Parathyroid adenoma (tissue), 2 donors: Measurements from ENCODE around the gene NARS2.

Source experiments
- H2AFZ ChIP-seq: fragments of 300-600 bp; sonication (generic); one replicate; pipeline ENCODE4 v1.7.0; 2017; ENCODE audit warnings: antibody characterized with exemption, mild to moderate bottlenecking
- H3K27ac ChIP-seq: fragments of 300-600 bp; sonication (generic); one replicate; pipeline ENCODE4 v1.7.0; 2017
- H3K27me3 ChIP-seq: fragments of 300-600 bp; sonication (generic); one replicate; pipeline ENCODE4 v1.7.0; 2017; ENCODE audit warnings: low read length; ENCODE audit not compliant: control insufficient read depth, insufficient read depth
- H3K36me3 ChIP-seq: fragments of 300-600 bp; sonication (generic); one replicate; pipeline ENCODE4 v1.7.0; 2017; ENCODE audit warnings: low read length; ENCODE audit not compliant: control insufficient read depth, insufficient read depth
- H3K4me1 ChIP-seq: fragments of 300-600 bp; sonication (generic); one replicate; pipeline ENCODE4 v1.7.0; 2017; ENCODE audit warnings: control low read depth
- H3K4me2 ChIP-seq: fragments of 300-600 bp; sonication (generic); one replicate; pipeline ENCODE4 v1.7.0; 2017; ENCODE audit warnings: low read length
- H3K4me3 ChIP-seq: fragments of 300-600 bp; sonication (generic); one replicate; pipeline ENCODE4 v1.7.0; 2017; ENCODE audit warnings: low read depth, low read length
- H3K79me2 ChIP-seq: fragments of 300-600 bp; sonication (generic); one replicate; pipeline ENCODE4 v1.7.0; 2017; ENCODE audit warnings: control low read depth
- H3K9ac ChIP-seq: fragments of 300-600 bp; sonication (generic); one replicate; pipeline ENCODE4 v1.7.0; 2017; ENCODE audit warnings: mild to moderate bottlenecking
- H3K9me3 ChIP-seq: fragments of 300-600 bp; sonication (generic); one replicate; pipeline ENCODE4 v1.7.0; 2017; ENCODE audit warnings: low read length; ENCODE audit not compliant: control insufficient read depth
- TF ChIP-seq, protein P1 (sequence below): fragments of 300-600 bp; sonication (generic); IDR thresholded peaks from one replicate; pipeline ENCODE4 v1.7.0; 2017; ENCODE audit warnings: antibody characterized with exemption, mild to moderate bottlenecking
- donor health status: primary hyperparathyroidism.

Gene NARS2

DNA sequence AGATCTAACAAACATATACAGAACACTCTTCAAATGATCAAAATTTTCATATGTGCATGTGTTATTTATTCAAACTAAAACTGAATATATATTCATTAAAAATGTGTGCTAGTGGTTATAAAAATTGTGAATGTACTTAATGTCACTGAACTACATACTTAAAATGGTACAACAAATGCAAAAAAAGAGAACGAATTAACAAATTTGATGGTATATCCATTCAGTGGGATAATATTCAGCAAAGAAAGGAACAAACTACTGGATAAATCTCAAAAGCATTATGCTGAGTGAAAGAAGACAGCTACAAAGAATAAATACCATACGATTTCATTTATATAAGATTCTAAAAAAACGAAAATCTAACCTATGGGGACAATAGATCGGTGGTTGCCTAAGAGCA lies 64.1 kb downstream of the NARS2 start:
- TF ChIP-seq, protein P1, sequence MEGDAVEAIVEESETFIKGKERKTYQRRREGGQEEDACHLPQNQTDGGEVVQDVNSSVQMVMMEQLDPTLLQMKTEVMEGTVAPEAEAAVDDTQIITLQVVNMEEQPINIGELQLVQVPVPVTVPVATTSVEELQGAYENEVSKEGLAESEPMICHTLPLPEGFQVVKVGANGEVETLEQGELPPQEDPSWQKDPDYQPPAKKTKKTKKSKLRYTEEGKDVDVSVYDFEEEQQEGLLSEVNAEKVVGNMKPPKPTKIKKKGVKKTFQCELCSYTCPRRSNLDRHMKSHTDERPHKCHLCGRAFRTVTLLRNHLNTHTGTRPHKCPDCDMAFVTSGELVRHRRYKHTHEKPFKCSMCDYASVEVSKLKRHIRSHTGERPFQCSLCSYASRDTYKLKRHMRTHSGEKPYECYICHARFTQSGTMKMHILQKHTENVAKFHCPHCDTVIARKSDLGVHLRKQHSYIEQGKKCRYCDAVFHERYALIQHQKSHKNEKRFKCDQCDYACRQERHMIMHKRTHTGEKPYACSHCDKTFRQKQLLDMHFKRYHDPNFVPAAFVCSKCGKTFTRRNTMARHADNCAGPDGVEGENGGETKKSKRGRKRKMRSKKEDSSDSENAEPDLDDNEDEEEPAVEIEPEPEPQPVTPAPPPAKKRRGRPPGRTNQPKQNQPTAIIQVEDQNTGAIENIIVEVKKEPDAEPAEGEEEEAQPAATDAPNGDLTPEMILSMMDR = no peak

DNA sequence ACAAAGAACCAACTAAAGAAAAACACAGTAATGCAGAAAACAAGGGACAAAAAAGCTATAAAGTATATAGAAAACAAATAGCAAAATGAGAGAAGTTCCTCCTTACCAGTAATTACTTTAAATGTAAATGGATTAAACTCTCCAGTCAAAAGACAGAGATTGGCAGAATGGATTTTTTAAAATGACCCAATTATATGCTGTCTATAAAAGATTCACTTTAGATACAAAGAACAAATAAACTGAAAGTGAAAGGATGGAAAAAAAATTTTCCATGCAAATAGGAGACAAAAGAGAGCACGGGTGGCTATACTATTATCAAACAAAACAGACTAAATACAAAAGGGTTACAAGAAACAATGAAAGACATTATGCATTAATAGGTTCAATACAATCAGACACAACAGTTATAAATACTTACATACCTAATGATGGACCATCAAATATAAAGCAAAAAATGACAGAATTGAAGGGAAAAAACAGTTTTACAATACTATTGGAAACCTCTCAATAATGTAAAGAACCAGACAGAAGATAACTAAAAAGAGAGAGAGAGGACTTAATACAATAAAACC lies 64.6 kb downstream of the NARS2 start:
- no peak overlapping the region for H3K27ac ChIP-seq
- no peaks in the 10 kb centered on the region for H3K9me3 ChIP-seq
- TF ChIP-seq, protein P1 = no peak
- no peaks in the 10 kb centered on the region for H3K36me3 ChIP-seq
- H3K79me2 ChIP-seq = no peaks in the 10 kb centered on the region
- H3K4me2 ChIP-seq = no peak overlapping the region
- H3K27me3 ChIP-seq = no peaks in the 10 kb centered on the region
- H3K9ac ChIP-seq = no peak overlapping the region
- no peaks in the 10 kb centered on the region for H3K4me1 ChIP-seq
- no peak overlapping the region for H3K4me3 ChIP-seq
- H2AFZ ChIP-seq = no peak overlapping the region

More for the DNA sequence above, 64.1 kb downstream of the NARS2 start:
- Histone ChIP-seq H3K4me3 (no peak overlapping the region), H3K9ac (no peak overlapping the region), H3K27ac (no peak overlapping the region), H3K4me1 (no peaks in the 10 kb centered on the region), H3K36me3 (no peaks in the 10 kb centered on the region), H3K9me3 (no peaks in the 10 kb centered on the region), H3K4me2 (no peak overlapping the region), H3K27me3 (no peaks in the 10 kb centered on the region), H2AFZ (no peak overlapping the region), H3K79me2 (no peaks in the 10 kb centered on the region)

DNA sequence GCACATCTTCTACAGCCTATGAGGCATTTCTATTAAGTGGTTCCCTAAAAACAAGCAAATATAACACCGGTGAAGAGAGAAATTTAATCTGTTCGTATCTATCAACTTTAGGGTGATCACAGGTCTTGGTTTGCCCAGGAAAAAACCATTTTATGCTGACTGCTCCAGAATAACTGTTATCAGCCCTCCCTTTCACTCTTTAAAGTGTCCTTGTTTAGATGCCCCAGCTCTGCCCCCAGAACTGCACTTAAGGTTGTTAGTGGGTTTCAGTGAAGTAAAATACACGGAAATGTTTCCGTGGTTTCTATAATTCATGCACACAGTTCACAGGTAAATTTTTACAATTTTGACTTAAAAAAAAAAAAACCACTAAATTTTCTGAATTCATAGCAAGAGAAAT lies 70.0 kb downstream of the NARS2 start:
- no peak overlapping the region for H2AFZ ChIP-seq
- H3K4me1 ChIP-seq = no peaks in the 10 kb centered on the region
- no peak overlapping the region for H3K4me3 ChIP-seq
- no peaks in the 10 kb centered on the region for H3K9me3 ChIP-seq
- H3K27ac ChIP-seq = no peak overlapping the region
- H3K4me2 ChIP-seq = no peak overlapping the region
- H3K27me3 ChIP-seq = no peaks in the 10 kb centered on the region
- H3K36me3 ChIP-seq = no peaks in the 10 kb centered on the region
- H3K9ac ChIP-seq = no peak overlapping the region
- TF ChIP-seq, protein P1 = no peak
- no peaks in the 10 kb centered on the region for H3K79me2 ChIP-seq

DNA sequence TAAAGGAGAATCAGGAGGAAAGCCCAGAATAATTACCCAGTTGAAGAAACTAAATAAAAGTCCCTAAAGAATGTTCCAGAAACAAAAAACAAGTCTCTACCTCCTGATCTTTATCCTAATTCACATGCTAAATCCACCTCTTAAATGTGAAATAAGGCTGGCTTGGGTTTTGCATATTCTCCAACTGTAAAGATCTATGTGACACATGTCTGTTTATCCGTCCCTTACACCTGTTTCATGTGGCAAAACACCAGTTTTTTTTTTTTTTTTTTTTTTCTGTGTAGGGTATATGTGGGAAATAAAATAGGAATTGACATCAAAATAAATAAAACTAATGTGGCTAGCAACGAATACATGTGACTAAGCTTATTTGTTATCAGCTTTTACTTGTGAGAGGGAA lies 70.5 kb downstream of the NARS2 start:
- Histone ChIP-seq H3K36me3 (no peaks in the 10 kb centered on the region), H3K79me2 (no peaks in the 10 kb centered on the region), H3K27ac (no peak overlapping the region), H3K4me1 (no peaks in the 10 kb centered on the region), H3K9me3 (no peaks in the 10 kb centered on the region), H3K27me3 (no peaks in the 10 kb centered on the region), H3K4me2 (no peak overlapping the region), H2AFZ (no peak overlapping the region), H3K9ac (no peak overlapping the region), H3K4me3 (no peak overlapping the region)
- TF ChIP-seq, protein P1 = no peak

DNA sequence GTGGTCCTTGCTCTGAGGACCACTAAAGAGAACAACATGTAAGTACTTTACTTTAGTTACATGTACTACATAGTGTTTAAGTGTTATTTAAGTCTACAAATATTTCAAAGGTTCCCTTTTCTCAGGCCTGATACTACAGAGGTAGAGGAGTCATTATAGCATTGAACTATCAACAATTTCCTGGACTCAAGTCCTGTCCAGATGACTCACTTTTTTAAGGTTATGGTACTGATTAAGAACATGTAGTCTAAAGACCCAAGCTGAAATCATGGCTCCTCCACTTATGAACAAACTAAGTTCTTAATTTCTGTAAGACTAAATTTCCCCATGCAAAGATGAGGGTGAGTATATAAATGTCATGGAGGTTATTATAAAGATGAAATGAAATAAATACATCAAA lies 74.7 kb downstream of the NARS2 start:
- Histone ChIP-seq H3K4me1 (peaks cover 2% of the 10 kb centered on the region), H2AFZ (no peak overlapping the region), H3K27ac (no peak overlapping the region), H3K4me3 (no peak overlapping the region), H3K36me3 (no peaks in the 10 kb centered on the region), H3K4me2 (no peak overlapping the region), H3K9me3 (no peaks in the 10 kb centered on the region), H3K79me2 (no peaks in the 10 kb centered on the region), H3K27me3 (no peaks in the 10 kb centered on the region), H3K9ac (no peak overlapping the region)
- TF ChIP-seq, protein P1 = no peak
